GM12878 (cell line): ENCODE data around the gene ZSWIM5. TPM values are rescaled to one million over a fixed set of nuclear protein-coding genes. Genes with fewer than 3 reads are reported as not detected.

Experiments
- ATAC-seq: fragments of 200-7000 bp; cut with Tn5 transposase; 3 replicates; pipeline ENCODE4 v1.9.1; 2020; ENCODE audit warnings: mild to moderate bottlenecking, moderate library complexity
- BruUV-seq: library from RNA; stranded (reverse); fragments of 400-500 nt; replicated peaks from 2 replicates; lab custom pipeline; 2021; lab: Mats Ljungman, UMichigan
- CTCF ChIA-PET: fragments of 300-600 bp; sonication (Branson Sonifier 250); formaldehyde crosslinking; extraction: SDS; loops from one replicate; lab custom pipeline; 2021; ENCODE audit warnings: inconsistent platforms; lab: Yijun Ruan, JAX
- POLR2A ChIA-PET: fragments of 350-600 bp; formaldehyde crosslinking; extraction: SDS; loops from one replicate; lab custom pipeline; 2021; ENCODE audit warnings: inconsistent platforms; lab: Charles Lee
- RAD21 ChIA-PET: fragments of 300-600 bp; sonication (Branson Sonifier 250); formaldehyde crosslinking; loops from one replicate; lab custom pipeline; 2023; ENCODE audit warnings: antibody characterized with exemption; ENCODE audit not compliant: unreplicated experiment; lab: Charles Lee
- SMC1A ChIA-PET: fragments of 300-600 bp; sonication (Branson Sonifier 250); formaldehyde crosslinking; loops from one replicate; lab custom pipeline; 2023; ENCODE audit not compliant: unreplicated experiment, uncharacterized antibody; lab: Charles Lee
- DNase-seq: peaks from one replicate; pipeline ENCODE4 v3.0.0-alpha.2; 2011; ENCODE audit warnings: low read depth, low spot score
- FAIRE-seq: peaks from 3 replicates; lab custom pipeline; 2011; peaks lifted over from hg19 to GRCh38; lab: Jason Lieb, UNC
- H2AFZ ChIP-seq: 2 replicates; pipeline ENCODE4 v1.6.0; 2011; ENCODE audit warnings: low read depth, low read length, control low read depth; ENCODE audit not compliant: control insufficient read depth
- H3K27ac ChIP-seq: 2 replicates; pipeline ENCODE4 v1.5.1; 2011; ENCODE audit warnings: control low read depth; ENCODE audit not compliant: control insufficient read depth, insufficient read depth
- H3K27me3 ChIP-seq, 2 experiments: replicated peaks in 1 of 2; 2 replicates each; pipeline versions ENCODE4 v1.6.0 to v1.6.1; 2011; ENCODE audit warnings: low read length in 1 of 2; ENCODE audit not compliant: control insufficient read depth in 2 of 2, insufficient read depth in 2 of 2
- H3K36me3 ChIP-seq, 2 experiments: 2 replicates each; pipeline ENCODE4 v1.5.1; 2011; ENCODE audit warnings: low read length in 1 of 2; ENCODE audit not compliant: control insufficient read depth in 2 of 2, insufficient read depth in 2 of 2
- H3K4me1 ChIP-seq: 2 replicates; pipeline ENCODE4 v1.6.1; 2011; ENCODE audit warnings: mild to moderate bottlenecking, low read length, moderate library complexity, mixed read lengths; ENCODE audit not compliant: control insufficient read depth, insufficient read depth
- H3K4me2 ChIP-seq: 2 replicates; pipeline ENCODE4 v1.6.0; 2011; ENCODE audit warnings: control low read depth; ENCODE audit not compliant: control insufficient read depth, insufficient read depth
- H3K4me3 ChIP-seq: fragments of 200-600 bp; sonication (generic); 2 replicates; pipeline ENCODE4 v1.5.1; 2016
- H3K79me2 ChIP-seq: 2 replicates; pipeline ENCODE4 v1.6.0; 2011; ENCODE audit warnings: low read length; ENCODE audit not compliant: control insufficient read depth, insufficient read depth
- H3K9ac ChIP-seq: 2 replicates; pipeline ENCODE4 v1.8.0; 2011; ENCODE audit warnings: low read length, control low read depth, mixed read lengths; ENCODE audit not compliant: control insufficient read depth, insufficient read depth
- H3K9me3 ChIP-seq: replicated peaks from 3 replicates; pipeline ENCODE4 v1.5.1; 2011; ENCODE audit warnings: mild to moderate bottlenecking, low read length; ENCODE audit not compliant: control insufficient read depth, insufficient read depth
- H4K20me1 ChIP-seq: 2 replicates; pipeline ENCODE4 v1.6.0; 2011; ENCODE audit not compliant: control insufficient read depth, insufficient read depth
- BHLHE40 ChIP-seq, 2 experiments: fragments of 450-650 bp in 1 of 2; IDR thresholded peaks; 2 replicates each; pipeline ENCODE4 v1.6.1; 2011 to 2017; ENCODE audit warnings: low read depth in 2 of 2, borderline replicate concordance in 1 of 2, improper control_type of control experiment in 1 of 2, low read length in 1 of 2, mild to moderate bottlenecking in 1 of 2
- CBX3 ChIP-seq: fragments of 200-600 bp; sonication (generic); IDR thresholded peaks from 2 replicates; pipeline ENCODE4 v1.6.1; 2016; ENCODE audit warnings: low read depth, borderline replicate concordance
- CUX1 ChIP-seq: IDR thresholded peaks from 2 replicates; pipeline ENCODE4 v1.6.1; 2012; ENCODE audit warnings: improper control_type of control experiment, low read depth, low read length; ENCODE audit not compliant: insufficient replicate concordance
- EP300 ChIP-seq, 2 experiments: fragments of 150-350 bp in 1 of 2; IDR thresholded peaks; 2 replicates each; pipeline ENCODE4 v1.6.1; 2011 to 2012; ENCODE audit warnings: low read depth in 2 of 2, low read length in 2 of 2, borderline replicate concordance in 1 of 2, improper control_type of control experiment in 1 of 2, inconsistent platforms in 1 of 2; ENCODE audit not compliant: control insufficient read depth in 1 of 2
- NFIC ChIP-seq: IDR thresholded peaks from 2 replicates; pipeline ENCODE4 v1.6.1; 2012; ENCODE audit warnings: low read depth, mild to moderate bottlenecking, inconsistent platforms, low read length, moderate library complexity
- POLR2AphosphoS5 ChIP-seq: IDR thresholded peaks from 2 replicates; pipeline ENCODE4 v1.6.1; 2011; ENCODE audit warnings: mild to moderate bottlenecking, low read length, inconsistent platforms
- RAD21 ChIP-seq: IDR thresholded peaks from 2 replicates; pipeline ENCODE4 v1.6.1; 2011; ENCODE audit warnings: mild to moderate bottlenecking, low read depth, low read length, moderate library complexity; ENCODE audit not compliant: insufficient read depth
- SMC3 ChIP-seq: IDR thresholded peaks from 2 replicates; pipeline ENCODE4 v1.6.1; 2011; ENCODE audit warnings: low read length, improper control_type of control experiment, borderline replicate concordance
- STAT3 ChIP-seq: IDR thresholded peaks from 2 replicates; pipeline ENCODE4 v1.6.1; 2011; ENCODE audit warnings: low read depth, low read length, improper control_type of control experiment
- WGBS: methylation state at CpG from one replicate; pipeline ENCODE4 v1.1.6; 2016; ENCODE audit warnings: low lambda C conversion rate; ENCODE audit not compliant: insufficient replicate concordance, insufficient coverage; ENCODE audit errors: missing lambda C conversion rate; 5-methylcytosine and 5-hydroxymethylcytosine counted together
- in situ Hi-C: fragments of 300-500 bp; cut with MboI; formaldehyde crosslinking; loops from 9 replicates; pipeline ENCODE4 v1.14.3; 2018; ENCODE audit warnings: mixed read lengths
- intact Hi-C: fragments of 100-400 bp; cut with micrococcal nuclease; formaldehyde crosslinking; loops from one replicate; pipeline ENCODE4 v1.14.2; 2022; ENCODE audit not compliant: unreplicated experiment
- polyA plus RNA-seq, 11 experiments: library from polyadenylated mRNA; depleted of rRNA in 4 of 11; unstranded in 6 of 11; stranded (reverse) in 5 of 11; fragments of >200 nt; fragmentation: Nextera tagmentation in 4 of 11; fragmentation: Illumina TruSeq in 1 of 11; extraction: Ambion mirVana in 4 of 11; extraction: Trizol in 1 of 11; gene quantifications; 1 replicate in 1 of 11; 2 replicates in 10 of 11; pipeline versions ENCODE4 v1.2.1 to v1.2.3, GENCODE V29; 2011 to 2016; ENCODE audit warnings: inconsistent platforms in 2 of 11, missing spikeins in 2 of 11, low read depth in 1 of 11
- total RNA-seq, 4 experiments: library from RNA; depleted of rRNA in 3 of 4; stranded (reverse); fragments of >200 nt in 3 of 4; fragmentation: Illumina TruSeq in 1 of 4; extraction: Trizol in 1 of 4; gene quantifications; 2 replicates each; pipeline versions ENCODE4 v1.2.1 to v1.2.3, GENCODE V29; 2013 to 2021
- TF ChIP-seq, protein P1 (sequence below): fragments of 150-350 bp; IDR thresholded peaks from 2 replicates; pipeline ENCODE4 v1.6.1; 2016; ENCODE audit warnings: low read depth, low read length

ZSWIM5 gene
- total and polyA plus RNA-seq, 10 of the 15 experiments (the other 5 are each of a cell fraction or from before 2014, with no cell fraction given), result 0.07 to 0.97 (median 0.34) TPM; not detected in 1

GRCh38 chr1:45047032-45047431 is 159.4 kb downstream of the ZSWIM5 start (continued):
- TF ChIP-seq, protein P1, sequence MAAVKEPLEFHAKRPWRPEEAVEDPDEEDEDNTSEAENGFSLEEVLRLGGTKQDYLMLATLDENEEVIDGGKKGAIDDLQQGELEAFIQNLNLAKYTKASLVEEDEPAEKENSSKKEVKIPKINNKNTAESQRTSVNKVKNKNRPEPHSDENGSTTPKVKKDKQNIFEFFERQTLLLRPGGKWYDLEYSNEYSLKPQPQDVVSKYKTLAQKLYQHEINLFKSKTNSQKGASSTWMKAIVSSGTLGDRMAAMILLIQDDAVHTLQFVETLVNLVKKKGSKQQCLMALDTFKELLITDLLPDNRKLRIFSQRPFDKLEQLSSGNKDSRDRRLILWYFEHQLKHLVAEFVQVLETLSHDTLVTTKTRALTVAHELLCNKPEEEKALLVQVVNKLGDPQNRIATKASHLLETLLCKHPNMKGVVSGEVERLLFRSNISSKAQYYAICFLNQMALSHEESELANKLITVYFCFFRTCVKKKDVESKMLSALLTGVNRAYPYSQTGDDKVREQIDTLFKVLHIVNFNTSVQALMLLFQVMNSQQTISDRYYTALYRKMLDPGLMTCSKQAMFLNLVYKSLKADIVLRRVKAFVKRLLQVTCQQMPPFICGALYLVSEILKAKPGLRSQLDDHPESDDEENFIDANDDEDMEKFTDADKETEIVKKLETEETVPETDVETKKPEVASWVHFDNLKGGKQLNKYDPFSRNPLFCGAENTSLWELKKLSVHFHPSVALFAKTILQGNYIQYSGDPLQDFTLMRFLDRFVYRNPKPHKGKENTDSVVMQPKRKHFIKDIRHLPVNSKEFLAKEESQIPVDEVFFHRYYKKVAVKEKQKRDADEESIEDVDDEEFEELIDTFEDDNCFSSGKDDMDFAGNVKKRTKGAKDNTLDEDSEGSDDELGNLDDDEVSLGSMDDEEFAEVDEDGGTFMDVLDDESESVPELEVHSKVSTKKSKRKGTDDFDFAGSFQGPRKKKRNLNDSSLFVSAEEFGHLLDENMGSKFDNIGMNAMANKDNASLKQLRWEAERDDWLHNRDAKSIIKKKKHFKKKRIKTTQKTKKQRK, result no peak
- TF ChIP-seq BHLHE40 (IDR thresholded peaks at IDR 0.05; ENCODE audit: borderline replicate concordance in 1 of 2, low read depth in 2 of 2, low read length in 1 of 2) (no peak), RAD21 (no peak), STAT3 (no peak), NFIC (no peak)

DNA sequence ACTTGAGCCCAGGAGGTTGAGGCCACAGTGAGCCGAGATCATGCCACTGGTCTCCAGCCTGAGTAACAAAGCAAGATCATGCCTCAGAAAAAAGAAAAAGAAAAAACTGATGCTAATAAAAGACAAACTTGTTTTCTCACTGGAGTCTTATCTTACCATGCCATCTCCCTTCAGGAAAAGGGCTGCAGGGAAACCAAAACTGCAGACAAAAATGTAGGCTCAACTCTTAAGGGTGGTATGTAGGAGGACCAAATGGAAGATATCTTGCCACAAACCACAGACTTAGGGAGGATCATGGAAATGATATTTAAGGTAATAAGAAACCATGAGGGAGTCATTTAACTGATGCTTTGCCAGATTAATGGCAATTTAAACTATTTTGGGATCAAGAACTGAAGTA is 161.5 kb downstream of the ZSWIM5 start:
- H3K27me3 ChIP-seq, result no peaks in the 10 kb centered on the region
- ChIA-PET POLR2A (no interaction called here), SMC1A (no interaction called here), RAD21 (no interaction called here), CTCF (no interaction called here)
- H3K9ac ChIP-seq, result no peak overlapping the region
- BruUV-seq, result no TSS peak
- H3K27ac ChIP-seq, result no peak overlapping the region
- no peaks in the 10 kb centered on the region for H3K9me3 ChIP-seq
- H3K79me2 ChIP-seq, result no peaks in the 10 kb centered on the region
- H4K20me1 ChIP-seq, result no peaks in the 10 kb centered on the region
- H3K36me3 ChIP-seq, result no peaks in the 10 kb centered on the region
- no peak overlapping the region for H3K4me2 ChIP-seq
- intact Hi-C loops, result no loop called here
- 93% methylated on average over 1 of the region's 1 CpG for WGBS
- FAIRE-seq, result no peak
- ATAC-seq, result no peak
- no peaks in the 10 kb centered on the region for H3K4me1 ChIP-seq
- DNase-seq, result no peak
- H2AFZ ChIP-seq, result no peak overlapping the region
- H3K4me3 ChIP-seq, result no peak overlapping the region
- in situ Hi-C loops, result no loop called here
- TF ChIP-seq SMC3, result no peak
- TF ChIP-seq CUX1, result no peak
- no peak for TF ChIP-seq STAT3
- no peak for TF ChIP-seq NFIC
- TF ChIP-seq POLR2AphosphoS5, result no peak
- TF ChIP-seq CBX3, result no peak
- no peak for TF ChIP-seq EP300 (IDR thresholded peaks at IDR 0.05; ENCODE audit: borderline replicate concordance in 1 of 2, control insufficient read depth in 1 of 2, low read depth in 2 of 2, low read length in 2 of 2)
